ENCODE results near the gene DTNBP1. TPM values are rescaled to one million over a fixed set of nuclear protein-coding genes. Genes with fewer than 3 reads are reported as not detected.

The DTNBP1 gene
- total and polyA plus RNA-seq, 2 of the 13 experiments (the other 11 are each of a cell fraction or from before 2014, with no cell fraction given), result 6.6 to 19.1 TPM

DNA sequence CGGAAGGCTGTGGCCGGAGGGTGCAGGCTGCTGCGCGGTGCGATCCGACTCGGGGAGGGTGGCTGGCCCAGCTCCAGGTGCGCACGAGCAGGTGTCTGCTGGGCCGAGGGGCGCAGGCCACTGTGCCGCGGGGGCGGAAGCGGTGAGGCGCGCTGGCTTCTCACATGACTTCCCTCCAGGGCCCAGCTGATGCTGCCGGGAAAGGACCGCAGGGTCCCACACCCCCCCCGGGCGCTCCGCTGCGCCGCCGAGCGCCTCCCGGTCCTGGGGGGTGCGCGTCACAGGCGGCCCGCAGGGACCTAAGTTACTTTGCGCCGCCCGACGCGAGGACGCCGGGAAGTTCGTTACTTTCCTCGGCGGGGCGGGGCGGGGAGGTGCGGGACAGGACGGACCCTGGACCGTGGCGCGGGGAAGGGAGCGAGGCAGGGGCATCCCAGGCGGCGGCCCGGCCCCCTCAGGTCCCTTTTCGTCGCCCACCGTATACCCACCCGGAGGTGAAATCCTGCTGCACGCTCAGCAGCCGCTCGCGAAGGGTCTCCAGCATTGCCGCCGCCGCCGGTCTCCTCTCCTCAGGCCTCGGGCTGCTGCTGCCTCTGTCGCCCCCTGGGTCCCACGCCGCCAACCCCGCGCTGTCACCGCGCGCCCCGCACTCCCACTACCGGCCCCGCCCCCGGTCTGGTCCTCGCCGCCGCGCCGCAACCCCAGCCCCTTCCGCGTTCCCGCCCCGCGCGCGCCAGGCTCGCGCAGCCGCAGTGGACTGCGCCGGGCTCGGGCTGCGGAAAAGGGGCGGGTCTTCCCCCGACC, at the start of gene DTNBP1 (continued):
- TF ChIP-seq MTA3 (CRISPR knock-in tag; IDR thresholded peaks at IDR 0.05) (no peak), NCOA1 (CRISPR knock-in tag; IDR thresholded peaks at IDR 0.05) (no peak), TGIF2 (CRISPR knock-in tag; IDR thresholded peaks at IDR 0.05) (peak; percentile 38; the same call in 1 of the 2 replicates), ZNF883 (CRISPR knock-in tag; IDR thresholded peaks at IDR 0.05; ENCODE audit: not compliant biosample characterization) (peak; percentile 81), ZKSCAN5 (CRISPR knock-in tag; IDR thresholded peaks at IDR 0.05) (no peak), AGO1 (IDR thresholded peaks at IDR 0.05; ENCODE audit: low read depth, low read length, poor library complexity, severe bottlenecking) (no peak), CEBPG (CRISPR knock-in tag; IDR thresholded peaks at IDR 0.05) (no peak), FOXO1 (CRISPR knock-in tag; IDR thresholded peaks at IDR 0.05) (no peak), ARID2 (CRISPR knock-in tag; IDR thresholded peaks at IDR 0.05; ENCODE audit: borderline replicate concordance) (peak; percentile 69), ZNF543 (CRISPR knock-in tag; IDR thresholded peaks at IDR 0.05) (peak; percentile 95), POLR2A (IDR thresholded peaks at IDR 0.05; ENCODE audit: insufficient read depth in 1 of 2, low read depth in 2 of 2, low read length in 2 of 2) (peak; percentile 29 to 59; a peak in 3 of 4 replicates), SNAPC2 (CRISPR knock-in tag; IDR thresholded peaks at IDR 0.05) (0 out of 2 replicates have a peak, but pooled peaks have one; percentile 51), ZNF12 (CRISPR knock-in tag; IDR thresholded peaks at IDR 0.05) (peak; percentile 34; the same call in 1 of the 2 replicates), ZC3H13 (CRISPR knock-in tag; IDR thresholded peaks at IDR 0.05) (no peak), ATF1 (CRISPR knock-in tag; IDR thresholded peaks at IDR 0.05) (no peak), ZNF557 (CRISPR knock-in tag; IDR thresholded peaks at IDR 0.05) (0 out of 2 replicates have a peak, but pooled peaks have one; percentile 20), CCAR2 (optimal IDR thresholded peaks at IDR 0.05; ENCODE audit: low read depth, low read length) (no peak)
- TF ChIP-seq, protein P1, sequence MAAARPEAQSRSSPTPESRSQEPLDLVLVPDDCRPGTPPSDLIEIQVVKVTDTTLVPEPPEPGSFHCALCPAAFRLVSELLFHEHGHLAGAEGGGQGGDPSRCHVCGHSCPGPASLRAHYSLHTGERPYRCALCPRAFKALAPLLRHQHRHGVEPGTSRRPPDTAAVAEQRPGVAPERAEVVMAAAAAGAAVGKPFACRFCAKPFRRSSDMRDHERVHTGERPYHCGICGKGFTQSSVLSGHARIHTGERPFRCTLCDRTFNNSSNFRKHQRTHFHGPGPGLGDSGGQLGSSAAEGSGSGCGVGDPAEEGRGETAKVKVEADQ (CRISPR knock-in tag; IDR thresholded peaks at IDR 0.05; ENCODE audit: borderline replicate concordance), result peak; percentile 93; the same call in 1 of the 2 replicates
- TF ChIP-seq, protein P2, sequence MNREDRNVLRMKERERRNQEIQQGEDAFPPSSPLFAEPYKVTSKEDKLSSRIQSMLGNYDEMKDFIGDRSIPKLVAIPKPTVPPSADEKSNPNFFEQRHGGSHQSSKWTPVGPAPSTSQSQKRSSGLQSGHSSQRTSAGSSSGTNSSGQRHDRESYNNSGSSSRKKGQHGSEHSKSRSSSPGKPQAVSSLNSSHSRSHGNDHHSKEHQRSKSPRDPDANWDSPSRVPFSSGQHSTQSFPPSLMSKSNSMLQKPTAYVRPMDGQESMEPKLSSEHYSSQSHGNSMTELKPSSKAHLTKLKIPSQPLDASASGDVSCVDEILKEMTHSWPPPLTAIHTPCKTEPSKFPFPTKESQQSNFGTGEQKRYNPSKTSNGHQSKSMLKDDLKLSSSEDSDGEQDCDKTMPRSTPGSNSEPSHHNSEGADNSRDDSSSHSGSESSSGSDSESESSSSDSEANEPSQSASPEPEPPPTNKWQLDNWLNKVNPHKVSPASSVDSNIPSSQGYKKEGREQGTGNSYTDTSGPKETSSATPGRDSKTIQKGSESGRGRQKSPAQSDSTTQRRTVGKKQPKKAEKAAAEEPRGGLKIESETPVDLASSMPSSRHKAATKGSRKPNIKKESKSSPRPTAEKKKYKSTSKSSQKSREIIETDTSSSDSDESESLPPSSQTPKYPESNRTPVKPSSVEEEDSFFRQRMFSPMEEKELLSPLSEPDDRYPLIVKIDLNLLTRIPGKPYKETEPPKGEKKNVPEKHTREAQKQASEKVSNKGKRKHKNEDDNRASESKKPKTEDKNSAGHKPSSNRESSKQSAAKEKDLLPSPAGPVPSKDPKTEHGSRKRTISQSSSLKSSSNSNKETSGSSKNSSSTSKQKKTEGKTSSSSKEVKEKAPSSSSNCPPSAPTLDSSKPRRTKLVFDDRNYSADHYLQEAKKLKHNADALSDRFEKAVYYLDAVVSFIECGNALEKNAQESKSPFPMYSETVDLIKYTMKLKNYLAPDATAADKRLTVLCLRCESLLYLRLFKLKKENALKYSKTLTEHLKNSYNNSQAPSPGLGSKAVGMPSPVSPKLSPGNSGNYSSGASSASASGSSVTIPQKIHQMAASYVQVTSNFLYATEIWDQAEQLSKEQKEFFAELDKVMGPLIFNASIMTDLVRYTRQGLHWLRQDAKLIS (CRISPR knock-in tag; IDR thresholded peaks at IDR 0.05), result no peak
- TF ChIP-seq, protein P3, sequence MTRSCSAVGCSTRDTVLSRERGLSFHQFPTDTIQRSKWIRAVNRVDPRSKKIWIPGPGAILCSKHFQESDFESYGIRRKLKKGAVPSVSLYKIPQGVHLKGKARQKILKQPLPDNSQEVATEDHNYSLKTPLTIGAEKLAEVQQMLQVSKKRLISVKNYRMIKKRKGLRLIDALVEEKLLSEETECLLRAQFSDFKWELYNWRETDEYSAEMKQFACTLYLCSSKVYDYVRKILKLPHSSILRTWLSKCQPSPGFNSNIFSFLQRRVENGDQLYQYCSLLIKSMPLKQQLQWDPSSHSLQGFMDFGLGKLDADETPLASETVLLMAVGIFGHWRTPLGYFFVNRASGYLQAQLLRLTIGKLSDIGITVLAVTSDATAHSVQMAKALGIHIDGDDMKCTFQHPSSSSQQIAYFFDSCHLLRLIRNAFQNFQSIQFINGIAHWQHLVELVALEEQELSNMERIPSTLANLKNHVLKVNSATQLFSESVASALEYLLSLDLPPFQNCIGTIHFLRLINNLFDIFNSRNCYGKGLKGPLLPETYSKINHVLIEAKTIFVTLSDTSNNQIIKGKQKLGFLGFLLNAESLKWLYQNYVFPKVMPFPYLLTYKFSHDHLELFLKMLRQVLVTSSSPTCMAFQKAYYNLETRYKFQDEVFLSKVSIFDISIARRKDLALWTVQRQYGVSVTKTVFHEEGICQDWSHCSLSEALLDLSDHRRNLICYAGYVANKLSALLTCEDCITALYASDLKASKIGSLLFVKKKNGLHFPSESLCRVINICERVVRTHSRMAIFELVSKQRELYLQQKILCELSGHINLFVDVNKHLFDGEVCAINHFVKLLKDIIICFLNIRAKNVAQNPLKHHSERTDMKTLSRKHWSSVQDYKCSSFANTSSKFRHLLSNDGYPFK (CRISPR knock-in tag; IDR thresholded peaks at IDR 0.05; ENCODE audit: borderline replicate concordance), result peak; percentile 67; the same call in 1 of the 2 replicates
- TF ChIP-seq, protein P4, sequence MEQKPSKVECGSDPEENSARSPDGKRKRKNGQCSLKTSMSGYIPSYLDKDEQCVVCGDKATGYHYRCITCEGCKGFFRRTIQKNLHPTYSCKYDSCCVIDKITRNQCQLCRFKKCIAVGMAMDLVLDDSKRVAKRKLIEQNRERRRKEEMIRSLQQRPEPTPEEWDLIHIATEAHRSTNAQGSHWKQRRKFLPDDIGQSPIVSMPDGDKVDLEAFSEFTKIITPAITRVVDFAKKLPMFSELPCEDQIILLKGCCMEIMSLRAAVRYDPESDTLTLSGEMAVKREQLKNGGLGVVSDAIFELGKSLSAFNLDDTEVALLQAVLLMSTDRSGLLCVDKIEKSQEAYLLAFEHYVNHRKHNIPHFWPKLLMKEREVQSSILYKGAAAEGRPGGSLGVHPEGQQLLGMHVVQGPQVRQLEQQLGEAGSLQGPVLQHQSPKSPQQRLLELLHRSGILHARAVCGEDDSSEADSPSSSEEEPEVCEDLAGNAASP (CRISPR knock-in tag; IDR thresholded peaks at IDR 0.05; ENCODE audit: borderline replicate concordance), result no peak

Measured in HepG2 (cell line).